NCI-H146 treated with DMSO at 0.1 percent for 48 hours (cell line): ENCODE results near the gene AKAP8.
"Not testable (repeated sequence)": the region's sequence is repeated elsewhere in the genome, so short reads cannot be mapped to it uniquely, and the experiment has no call there.

Experiments used
- DNase-seq: peaks from one replicate; lab custom pipeline; 2025; ENCODE audit not compliant: unreplicated experiment; lab: John Stamatoyannopoulos, UW

AKAP8 gene

DNA sequence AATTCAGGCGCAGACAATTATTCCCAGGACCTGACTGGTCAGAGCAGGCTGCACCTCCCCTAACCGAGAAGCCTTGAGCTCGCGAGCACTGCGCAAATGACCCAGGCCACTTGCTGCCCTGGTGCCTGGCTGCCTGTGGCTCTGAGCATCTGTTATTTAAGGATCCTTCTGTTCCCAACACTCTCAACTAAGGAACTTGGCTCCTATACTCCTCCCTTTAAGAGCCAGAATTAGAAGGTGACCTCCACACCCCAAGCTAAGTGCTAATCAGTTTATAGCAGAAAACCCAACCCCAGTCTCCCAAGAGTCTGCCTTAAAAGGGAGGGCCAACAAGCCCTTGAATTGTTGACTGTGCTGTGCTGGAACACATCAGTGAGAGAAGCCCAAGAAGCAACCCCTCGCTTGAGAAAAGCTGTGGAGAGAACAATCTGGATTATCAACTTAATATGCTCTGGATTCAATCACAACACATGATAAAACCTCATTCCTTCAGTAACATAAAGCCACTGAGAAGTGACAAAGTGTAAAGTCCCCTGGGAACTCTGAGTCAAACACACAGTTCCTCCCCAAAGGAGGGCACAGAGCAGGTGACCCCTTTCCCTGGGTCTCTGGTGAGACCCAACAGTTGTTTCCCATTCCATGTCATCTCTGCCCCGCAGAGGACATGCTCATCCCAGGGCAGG, 24.7 kb upstream of the AKAP8 start:
- DNase-seq = no peak

DNA sequence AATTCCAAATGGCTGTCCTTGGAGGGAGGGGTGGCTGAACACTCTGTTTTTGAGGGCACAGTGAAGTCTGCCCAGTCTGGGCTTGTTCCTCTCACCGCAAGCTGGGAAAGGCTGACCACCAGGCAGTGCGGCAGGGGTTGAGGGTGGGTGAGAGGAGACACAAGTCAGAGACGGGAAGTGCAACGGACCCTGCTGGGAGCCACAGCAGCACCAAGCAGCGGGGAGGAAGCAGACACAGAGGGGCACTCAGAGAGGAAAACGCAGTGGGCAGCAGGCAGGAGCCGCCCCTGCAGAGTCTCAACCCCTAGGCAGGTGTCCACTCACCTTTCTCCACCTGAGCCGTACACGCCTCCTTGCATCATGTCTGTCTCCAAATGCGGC, 23.6 kb upstream of the AKAP8 start:
- DNase-seq = no peak

DNA sequence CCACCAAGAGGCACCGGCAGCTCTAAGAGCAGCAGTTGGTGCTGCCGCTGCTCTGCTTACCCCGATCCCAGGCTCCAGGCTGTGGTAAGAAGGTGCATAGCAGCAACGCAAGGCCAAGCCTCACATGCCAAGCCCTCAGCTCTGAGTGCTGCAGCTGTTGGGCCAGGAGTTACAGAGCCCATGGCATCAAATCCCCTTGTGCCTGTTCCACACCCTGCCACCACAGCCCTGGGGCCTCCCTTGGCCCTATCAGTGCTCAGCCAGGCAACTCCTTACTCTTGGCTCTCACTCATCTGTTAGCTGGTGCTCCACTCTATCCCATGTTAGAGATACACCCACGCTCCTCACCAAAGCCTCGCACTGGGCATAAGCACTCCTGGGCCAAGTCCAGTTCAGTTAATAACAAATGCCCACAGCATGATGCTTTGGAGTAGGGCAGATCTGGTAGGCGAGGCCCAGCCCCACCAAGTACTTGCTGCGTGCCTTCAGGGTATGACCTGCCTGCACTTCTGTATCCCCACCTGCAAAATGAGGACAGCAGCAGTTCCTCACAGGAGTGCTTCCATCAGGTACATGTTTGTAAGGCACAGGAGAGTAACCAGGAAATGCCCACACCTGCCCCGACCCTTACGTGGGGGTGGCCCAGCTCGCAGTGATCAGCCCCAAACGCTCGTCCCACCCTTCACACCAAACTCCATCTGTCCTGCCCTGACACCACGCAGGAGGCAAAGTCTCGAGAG, 23.0 kb upstream of the AKAP8 start:
- no peak for DNase-seq

DNA sequence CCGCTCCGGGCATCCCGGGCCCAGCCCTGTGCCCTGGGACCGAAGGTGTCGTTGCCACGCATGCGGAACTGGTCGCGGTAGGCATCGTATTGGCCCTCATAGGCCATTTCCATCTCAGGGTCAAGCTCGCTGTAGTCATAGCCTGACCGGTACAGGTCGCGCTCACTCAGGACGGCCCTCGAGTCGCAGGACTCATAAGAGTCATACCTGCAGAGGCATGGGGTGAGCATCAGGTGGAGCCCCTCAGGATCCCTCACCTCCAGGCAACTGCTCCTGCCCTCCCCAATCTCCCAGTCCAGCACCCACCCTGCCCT, 21.8 kb upstream of the AKAP8 start:
- DNase-seq = no peak

DNA sequence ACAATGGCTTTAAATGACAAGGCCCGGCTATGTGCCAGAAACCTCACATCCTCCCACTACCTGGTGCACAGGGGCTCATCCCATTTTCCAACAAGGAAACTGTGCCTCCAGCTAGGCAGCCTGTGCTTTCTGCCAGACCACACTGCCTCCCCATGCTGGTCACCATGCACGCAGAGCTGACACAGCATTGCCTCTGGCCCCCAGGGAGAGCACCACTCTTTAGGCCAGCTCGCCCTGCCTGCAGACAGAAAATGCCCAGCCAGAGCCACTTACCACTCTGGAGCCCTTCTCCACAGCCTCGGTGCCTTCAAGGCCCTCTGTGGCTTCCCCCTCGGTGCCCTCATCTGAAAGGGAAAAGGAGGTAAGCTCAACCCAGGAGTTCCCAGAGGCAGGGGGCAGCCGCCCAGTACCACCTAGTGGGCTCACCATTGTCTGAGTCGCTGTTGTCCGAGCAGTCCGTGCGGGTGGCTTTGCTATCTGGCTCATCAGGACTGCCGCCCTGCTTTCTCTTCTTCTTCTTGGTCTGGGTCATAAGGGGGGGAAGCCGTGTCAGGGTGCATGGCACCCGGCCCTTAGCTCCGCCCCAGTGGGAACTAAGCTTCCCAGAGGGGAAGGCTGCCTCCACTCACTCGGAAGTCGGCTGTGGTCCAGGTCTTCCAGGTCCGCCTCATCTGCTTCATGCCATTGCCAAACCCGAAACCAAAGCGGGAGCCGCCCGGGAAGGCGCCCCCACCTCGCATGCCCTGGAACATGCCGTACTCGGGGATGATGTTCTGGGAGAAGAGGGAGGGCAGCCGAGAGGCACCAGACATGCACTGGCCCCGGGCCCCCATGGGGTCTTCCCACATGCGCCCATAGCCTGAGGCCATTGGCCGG, 21.2 kb upstream of the AKAP8 start:
- DNase-seq = no peak

DNA sequence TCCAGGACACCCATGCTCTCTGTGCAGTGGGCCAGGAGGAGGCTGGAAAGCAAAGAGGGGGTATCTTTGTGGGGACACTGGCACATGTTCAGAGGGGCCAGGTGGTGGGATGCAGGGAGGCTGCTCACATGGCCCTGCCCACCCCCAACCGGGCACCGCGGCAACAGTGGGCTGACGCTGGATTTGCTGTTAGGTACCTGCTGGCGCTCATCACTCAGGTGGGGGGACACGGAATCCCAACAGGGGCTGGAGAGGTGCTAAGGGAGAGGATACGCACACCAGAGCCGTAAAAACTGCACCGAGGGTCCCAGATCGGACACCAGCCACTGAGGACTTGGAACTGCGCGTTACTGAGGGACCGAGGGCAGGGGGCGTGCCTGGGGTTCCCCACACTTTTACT, 20.0 kb upstream of the AKAP8 start:
- DNase-seq = no peak

DNA sequence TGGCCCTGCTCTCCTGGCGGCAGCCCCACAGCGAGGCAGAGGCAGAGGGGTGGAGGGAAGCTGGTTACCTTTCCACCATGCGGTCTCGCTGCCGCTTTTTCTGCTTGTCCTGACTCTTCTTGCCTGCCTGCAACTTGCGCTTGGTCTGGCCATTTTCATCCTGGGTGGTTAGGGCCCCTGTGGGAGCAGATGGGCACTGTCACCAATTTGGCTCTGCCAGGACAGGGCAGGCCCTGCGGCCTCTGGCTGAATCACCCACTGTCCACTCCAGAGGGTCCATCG, 19.6 kb upstream of the AKAP8 start:
- no peak for DNase-seq

DNA sequence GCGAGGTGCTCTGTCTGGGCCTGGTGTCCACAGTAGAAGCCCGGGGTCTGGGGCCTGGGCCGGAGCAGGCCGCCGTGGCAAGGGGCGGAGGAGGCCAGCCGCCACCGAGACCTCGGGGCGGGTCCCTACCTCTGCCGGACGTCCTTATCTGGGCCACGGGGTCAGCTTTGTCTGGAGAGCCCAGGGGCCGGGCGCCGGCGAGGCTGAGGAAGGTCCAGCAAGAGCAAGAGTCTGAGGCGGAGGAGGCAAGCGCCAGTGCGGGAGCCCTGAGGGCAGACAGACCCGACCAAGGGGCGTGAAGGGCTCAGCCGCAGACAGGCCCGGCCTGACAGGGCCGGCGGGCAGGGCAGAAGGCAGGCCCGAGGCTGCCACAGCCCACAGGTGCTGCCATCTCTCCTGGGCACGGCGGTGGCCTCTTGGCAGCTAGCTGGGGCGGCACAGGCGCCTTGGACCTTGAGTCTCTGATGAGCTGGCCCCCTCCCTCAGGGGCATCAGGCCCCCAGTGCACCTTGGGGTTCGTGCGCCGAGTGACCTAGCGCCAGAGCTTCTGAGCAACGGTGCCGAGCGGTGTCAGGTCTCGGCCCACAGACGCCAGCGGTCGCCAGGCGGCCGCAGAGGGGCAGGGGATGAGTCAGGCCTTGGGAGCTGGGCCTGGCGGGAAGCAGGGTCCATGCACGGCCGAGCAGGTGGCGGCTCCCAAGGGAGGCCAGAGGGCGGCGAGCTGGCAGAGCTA, 19.1 kb upstream of the AKAP8 start:
- no peak for DNase-seq

DNA sequence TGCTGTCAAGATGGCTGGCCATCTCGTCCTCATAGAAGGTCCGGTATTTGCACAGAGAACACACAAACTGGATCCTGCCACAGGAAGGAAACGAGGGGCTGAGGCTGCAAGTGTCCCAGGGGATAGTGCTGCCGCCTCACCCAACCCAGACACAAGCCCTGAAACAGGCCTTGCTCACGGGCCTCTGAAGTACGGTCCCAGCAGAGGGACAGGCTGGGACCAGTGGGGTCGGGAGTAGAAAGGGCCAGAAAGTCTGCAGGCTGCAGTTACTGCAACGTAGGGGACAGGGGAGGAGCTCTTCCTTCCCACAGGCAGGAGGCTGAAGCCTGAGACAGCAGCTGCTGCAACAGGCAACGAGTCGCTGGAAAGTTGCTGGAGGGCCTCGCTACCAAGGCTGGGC, 18.2 kb upstream of the AKAP8 start:
- no peak for DNase-seq

DNA sequence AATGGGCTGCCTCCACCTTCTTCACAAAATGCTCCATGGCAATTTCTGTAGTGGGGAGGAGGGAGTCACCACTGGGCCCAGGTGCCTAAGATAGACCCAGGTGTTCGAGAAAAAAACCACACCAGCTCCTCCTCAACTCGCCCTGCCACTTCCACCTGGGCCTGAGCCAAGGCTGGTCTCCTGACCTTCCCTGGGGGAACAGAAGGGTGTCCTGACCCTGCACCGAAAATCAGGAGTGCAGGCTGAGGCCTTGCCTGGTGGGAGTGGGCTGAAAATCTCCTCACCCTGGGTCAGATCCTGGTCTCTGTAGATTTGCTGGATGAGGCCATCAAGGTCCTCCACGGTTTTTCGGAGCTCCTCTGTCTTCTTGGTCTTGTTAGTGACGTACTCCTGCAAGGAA, 17.6 kb upstream of the AKAP8 start:
- DNase-seq = no peak

DNA sequence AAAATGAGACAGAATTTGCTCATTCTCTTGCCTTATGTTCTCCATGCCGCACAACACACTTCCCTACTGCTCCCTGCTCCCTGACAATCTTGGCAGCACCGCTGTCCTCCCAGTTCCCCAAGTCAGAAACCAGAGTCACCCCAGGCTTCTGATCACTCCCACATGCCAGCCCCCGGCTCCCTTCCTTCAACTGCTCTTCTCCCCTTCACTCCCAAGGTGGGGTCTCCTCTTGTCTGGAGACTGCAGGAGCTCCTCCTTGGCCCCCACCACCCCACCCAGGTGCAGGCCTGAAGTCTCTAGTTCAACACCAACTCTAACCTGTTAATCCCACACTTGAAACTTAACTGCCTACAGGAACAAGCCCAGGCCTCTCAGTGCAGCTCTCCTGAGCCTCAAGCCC, 16.8 kb upstream of the AKAP8 start:
- no peak for DNase-seq

DNA sequence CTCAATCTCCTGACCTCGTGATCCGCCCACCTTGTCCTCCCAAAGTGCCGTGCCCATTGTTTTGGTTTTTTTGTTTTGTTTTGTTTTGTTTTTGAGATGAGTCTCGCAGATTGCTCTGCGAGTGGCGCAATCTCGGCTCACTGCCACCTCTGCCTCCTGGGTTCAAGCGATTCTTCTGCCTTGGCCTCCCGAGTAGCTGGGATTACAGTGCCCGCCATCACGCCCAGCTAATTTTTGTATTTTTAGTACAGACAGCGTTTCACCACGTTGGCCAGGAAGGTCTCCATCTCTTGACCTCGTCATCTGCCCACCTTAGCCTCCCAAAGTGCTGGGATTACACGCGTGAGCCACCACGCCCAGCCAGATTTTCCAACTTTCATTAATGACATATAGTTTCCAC, 15.7 kb upstream of the AKAP8 start:
- DNase-seq = not testable (repeated sequence)

DNA sequence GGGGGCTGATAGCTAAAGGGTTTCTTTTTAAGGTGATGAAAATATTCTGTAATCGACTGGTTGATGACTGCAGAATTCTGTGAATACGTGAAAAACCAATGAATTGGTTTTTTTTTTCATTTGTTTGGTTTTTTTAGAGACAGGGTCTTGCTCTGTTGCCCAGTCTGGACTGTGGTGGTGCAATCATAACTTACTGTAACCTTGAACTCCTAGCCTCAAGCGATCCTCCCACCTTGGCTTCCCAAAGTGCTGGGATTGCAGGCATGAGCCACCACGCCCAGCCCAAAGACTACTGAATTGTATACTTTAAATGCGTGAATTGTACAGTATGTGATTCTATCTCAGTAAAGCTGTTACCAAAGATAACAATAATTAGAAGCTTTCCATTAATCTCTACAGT, 14.8 kb upstream of the AKAP8 start:
- no peak for DNase-seq

DNA sequence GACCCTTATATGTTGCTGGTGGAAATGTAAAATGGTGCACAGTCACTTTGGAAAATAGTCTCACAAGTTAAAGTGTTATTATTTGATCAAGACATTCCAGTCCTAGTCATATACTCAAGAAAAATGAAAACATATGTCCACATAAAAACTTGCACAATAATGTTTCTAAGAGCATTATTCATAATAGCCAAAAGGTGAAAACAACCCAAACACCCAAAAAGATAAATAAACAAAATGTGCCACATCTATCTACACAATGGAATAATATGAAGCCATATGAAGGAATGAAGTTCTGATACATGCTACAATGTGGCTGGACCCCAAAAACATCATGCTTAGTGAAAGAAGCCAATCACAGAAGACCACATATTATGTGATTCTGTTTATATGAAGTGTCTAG, 14.4 kb upstream of the AKAP8 start:
- DNase-seq = no peak

DNA sequence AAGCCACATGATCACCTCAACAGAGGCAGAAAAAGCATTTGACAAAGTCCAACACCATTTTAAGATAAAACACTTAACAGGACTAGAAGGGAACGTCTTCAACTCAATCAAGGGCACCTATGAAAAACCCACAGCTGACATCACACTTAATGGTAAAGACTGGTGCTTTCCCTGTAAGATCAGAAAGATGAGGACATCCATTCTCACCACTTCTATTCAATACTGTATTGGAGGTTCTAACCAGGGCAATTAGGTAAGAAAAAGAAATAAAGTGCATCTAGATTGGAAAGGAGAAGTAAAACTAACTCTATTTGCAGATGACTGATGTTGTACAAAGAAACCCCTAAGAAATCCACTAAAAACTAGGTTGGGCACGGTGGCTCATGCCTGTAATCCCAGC, 11.2 kb upstream of the AKAP8 start:
- no peak for DNase-seq

DNA sequence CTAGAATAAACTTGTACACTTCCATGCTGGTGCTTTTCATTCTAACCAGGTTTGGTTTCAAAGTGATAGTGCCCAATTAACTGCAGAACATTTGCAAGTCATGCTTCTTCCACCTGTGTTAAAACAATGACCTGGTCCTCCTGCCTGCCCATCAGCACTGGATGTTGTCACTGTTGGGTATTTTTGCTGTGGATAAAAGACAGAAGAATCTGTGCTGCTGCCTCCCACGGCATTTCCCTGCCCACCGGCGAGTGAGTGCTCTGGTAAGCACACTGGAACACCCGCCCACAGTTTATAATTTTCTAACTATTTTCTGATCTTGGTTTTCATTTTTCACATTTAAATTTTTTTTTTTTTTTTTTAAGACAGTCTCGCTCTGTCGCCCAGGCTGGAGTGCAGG, 2.3 kb upstream of the AKAP8 start:
- no peak for DNase-seq

DNA sequence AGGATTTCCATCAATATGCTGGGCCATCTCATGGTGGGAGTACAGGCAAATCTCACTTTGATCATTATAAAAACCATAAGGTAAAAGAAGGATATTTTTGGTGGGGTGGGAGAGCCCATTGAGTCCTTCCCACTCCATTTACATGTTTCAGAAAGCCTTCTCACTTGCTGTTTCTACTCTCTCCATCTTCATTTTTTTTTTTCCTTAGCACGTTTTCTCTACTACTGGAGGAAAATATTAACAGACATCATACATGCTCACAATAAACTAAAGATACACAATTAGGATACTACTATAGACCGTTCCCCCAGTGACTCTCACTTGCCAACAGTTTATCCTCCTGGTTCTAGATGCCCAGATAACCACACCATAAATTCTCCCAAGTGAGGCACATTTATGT, 1.8 kb upstream of the AKAP8 start:
- no peak for DNase-seq

DNA sequence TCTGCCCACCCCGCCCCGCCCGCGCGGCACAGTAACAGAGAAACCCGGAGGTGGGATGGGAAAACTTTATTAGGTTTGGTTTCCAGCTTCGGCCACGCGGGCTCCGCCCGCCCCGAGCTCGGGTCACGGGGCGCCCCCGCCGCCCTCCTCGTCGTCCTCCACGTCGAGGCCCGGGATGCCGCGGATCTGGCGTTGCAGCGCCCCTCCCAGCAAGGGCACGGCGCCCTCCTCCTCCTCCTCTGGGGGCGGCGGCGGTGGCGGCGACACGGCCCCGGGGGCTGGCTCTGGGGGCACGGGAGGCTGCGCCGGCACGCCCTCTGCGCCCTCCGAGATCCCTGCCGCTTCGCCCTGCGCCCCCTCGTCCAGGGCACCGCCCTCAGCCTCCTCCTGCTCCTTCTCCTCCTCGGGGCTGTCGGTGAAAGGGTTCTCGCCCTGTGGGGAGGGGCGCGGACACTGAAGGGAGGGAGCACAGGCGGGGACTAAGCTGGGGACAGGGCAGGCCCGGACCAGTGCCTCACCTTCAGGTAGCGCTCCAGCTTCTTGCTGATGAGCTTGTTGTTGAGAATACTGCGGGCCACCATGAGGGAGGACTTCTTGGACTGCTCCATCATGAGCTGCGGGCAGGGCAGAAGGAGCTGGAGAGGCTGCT, 536 bp upstream of the AKAP8 start:
- peak; percentile 42 for DNase-seq

DNA sequence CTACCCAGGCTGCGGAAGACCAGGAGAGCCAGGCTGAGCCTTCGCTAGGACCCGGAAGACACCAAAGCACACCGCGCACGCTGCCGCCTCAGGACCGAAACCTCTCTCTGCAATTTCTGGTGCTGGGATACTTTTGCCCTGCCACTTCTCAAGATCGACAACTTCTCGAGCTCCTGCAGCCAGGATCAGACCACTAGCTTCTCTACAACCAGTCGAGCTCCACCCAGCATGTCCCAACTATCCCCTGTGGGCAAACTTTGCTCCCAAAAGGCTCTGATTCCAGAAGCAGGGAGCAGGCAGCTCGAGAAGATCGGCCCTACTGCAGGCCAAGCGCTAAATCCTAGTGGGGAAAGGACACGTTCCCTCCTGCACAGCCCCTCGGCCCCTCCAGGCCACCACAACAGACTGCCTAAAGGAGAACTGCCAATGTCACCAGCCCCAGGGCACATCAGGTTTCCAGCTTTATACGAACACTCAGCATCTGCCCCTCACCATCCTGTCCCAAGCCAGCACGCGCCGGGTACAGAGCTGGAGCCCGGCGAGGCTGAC, 979 bp downstream of the AKAP8 start:
- DNase-seq = peak; percentile 53

DNA sequence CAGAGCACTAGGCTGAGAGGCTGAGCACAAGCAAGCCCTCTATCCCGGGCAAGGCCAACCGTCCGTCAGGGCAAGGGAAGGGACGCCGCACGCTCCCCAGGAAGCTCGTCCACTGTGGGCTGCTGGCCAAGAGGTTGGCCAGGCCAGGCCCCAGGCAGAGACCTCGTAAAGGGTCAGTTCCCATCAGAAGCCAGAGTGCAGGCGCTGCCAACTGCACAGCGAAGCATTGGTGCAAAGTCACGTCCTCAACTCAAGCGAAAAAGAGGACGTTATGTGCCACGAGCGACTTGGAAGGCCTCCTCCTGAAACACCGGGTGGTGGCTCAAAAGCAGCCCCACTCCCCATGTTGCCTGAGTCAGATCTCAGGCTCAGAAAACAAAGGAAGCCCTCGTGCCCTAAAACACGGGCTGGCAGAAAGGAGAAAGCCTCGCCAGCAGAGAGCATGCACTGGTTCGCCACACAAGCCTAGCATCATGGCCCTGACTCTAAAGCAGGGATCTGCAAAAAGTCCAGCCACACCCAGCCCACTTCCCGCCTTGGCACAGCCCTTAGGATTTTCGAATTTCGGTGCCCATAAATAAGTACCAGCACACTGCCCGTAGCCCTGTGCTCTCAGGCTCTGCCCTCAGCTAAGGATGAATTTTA, 4.7 kb downstream of the AKAP8 start:
- no peak for DNase-seq
